ENCODE measurements around the gene PARD6G.

The PARD6G gene

GRCh38 chr18:80210312-80211083 is 36.8 kb downstream of the PARD6G start:
- Histone ChIP-seq H3K4me1 (ENCODE audit: control insufficient read depth, insufficient read depth, low read length, poor library complexity, severe bottlenecking) (peaks cover 11% of the 10 kb centered on the region), H3K9me3 (ENCODE audit: control insufficient read depth, low read length) (no peaks in the 10 kb centered on the region), H3K36me3 (ENCODE audit: control insufficient read depth, insufficient read depth, low read length) (no peaks in the 10 kb centered on the region), H3K27ac (ENCODE audit: low read depth, low read length, severe bottlenecking) (no peak overlapping the region), H3K4me3 (ENCODE audit: extremely low read depth, insufficient read depth, low read length, poor library complexity, severe bottlenecking) (no peak overlapping the region)
- 68 to 100% methylated on average over 1 to 3 of the region's 6 CpGs for WGBS, 2 experiments (ENCODE audit: insufficient coverage in 2 of 2)

DNA sequence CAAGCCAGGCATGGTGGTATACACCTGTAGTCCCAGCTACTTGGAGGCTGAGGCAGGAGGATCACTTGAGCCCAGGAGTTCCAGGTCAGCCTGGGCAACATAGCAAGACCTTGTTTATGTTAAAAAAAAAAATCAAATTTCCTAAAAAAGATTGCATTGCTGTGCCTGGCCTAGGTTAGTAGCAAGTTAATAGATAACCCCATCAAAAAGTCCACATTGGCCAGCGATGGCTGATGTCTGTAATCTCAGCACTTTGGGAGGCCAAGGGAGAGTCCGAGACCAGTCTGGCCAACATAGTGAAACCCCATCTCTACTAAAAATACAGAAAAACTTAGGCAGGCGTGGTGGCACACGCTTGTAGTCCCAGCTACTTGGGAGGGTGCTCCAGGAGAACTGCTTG is 38.7 kb downstream of the PARD6G start:
- no peak overlapping the region for H3K27ac ChIP-seq (ENCODE audit: low read depth, low read length, severe bottlenecking)
- H3K9me3 ChIP-seq (ENCODE audit: control insufficient read depth, low read length): no peaks in the 10 kb centered on the region
- peaks cover 11% of the 10 kb centered on the region for H3K4me1 ChIP-seq (ENCODE audit: control insufficient read depth, insufficient read depth, low read length, poor library complexity, severe bottlenecking)
- H3K4me3 ChIP-seq (ENCODE audit: extremely low read depth, insufficient read depth, low read length, poor library complexity, severe bottlenecking): no peak overlapping the region
- H3K36me3 ChIP-seq (ENCODE audit: control insufficient read depth, insufficient read depth, low read length): no peaks in the 10 kb centered on the region
- WGBS, 2 experiments (ENCODE audit: insufficient coverage in 2 of 2): 90% methylated on average over 4 of the region's 4 CpGs; no CpG with 5 or more reads in 1 of the 2 experiments

GRCh38 chr18:80205294-80205693 is 42.0 kb downstream of the PARD6G start:
- H3K9me3 ChIP-seq (ENCODE audit: control insufficient read depth, low read length): no peaks in the 10 kb centered on the region
- peaks cover 21% of the 10 kb centered on the region for H3K4me1 ChIP-seq (ENCODE audit: control insufficient read depth, insufficient read depth, low read length, poor library complexity, severe bottlenecking)
- no peaks in the 10 kb centered on the region for H3K36me3 ChIP-seq (ENCODE audit: control insufficient read depth, insufficient read depth, low read length)
- H3K27ac ChIP-seq (ENCODE audit: low read depth, low read length, severe bottlenecking): no peak overlapping the region
- H3K4me3 ChIP-seq (ENCODE audit: extremely low read depth, insufficient read depth, low read length, poor library complexity, severe bottlenecking): no peak overlapping the region
- WGBS, 2 experiments (ENCODE audit: insufficient coverage in 2 of 2): 81 to 93% methylated on average over 2 to 3 of the region's 4 CpGs

GRCh38 chr18:80204142-80204541 is 43.2 kb downstream of the PARD6G start:
- no peaks in the 10 kb centered on the region for H3K9me3 ChIP-seq (ENCODE audit: control insufficient read depth, low read length)
- H3K4me1 ChIP-seq (ENCODE audit: control insufficient read depth, insufficient read depth, low read length, poor library complexity, severe bottlenecking): peaks cover 17% of the 10 kb centered on the region
- no peak overlapping the region for H3K27ac ChIP-seq (ENCODE audit: low read depth, low read length, severe bottlenecking)
- 100% methylated on average over 1 of the region's 2 CpGs; no CpG with 5 or more reads in 1 of the 2 experiments for WGBS, 2 experiments (ENCODE audit: insufficient coverage in 2 of 2)
- H3K36me3 ChIP-seq (ENCODE audit: control insufficient read depth, insufficient read depth, low read length): peaks cover 3% of the 10 kb centered on the region
- H3K4me3 ChIP-seq (ENCODE audit: extremely low read depth, insufficient read depth, low read length, poor library complexity, severe bottlenecking): no peak overlapping the region

GRCh38 chr18:80203249-80203648 is 44.1 kb downstream of the PARD6G start:
- Histone ChIP-seq H3K4me1 (ENCODE audit: control insufficient read depth, insufficient read depth, low read length, poor library complexity, severe bottlenecking) (peaks cover 17% of the 10 kb centered on the region), H3K4me3 (ENCODE audit: extremely low read depth, insufficient read depth, low read length, poor library complexity, severe bottlenecking) (no peak overlapping the region), H3K27ac (ENCODE audit: low read depth, low read length, severe bottlenecking) (no peak overlapping the region), H3K9me3 (ENCODE audit: control insufficient read depth, low read length) (no peaks in the 10 kb centered on the region), H3K36me3 (ENCODE audit: control insufficient read depth, insufficient read depth, low read length) (peaks cover 3% of the 10 kb centered on the region)
- WGBS, 2 experiments (ENCODE audit: insufficient coverage in 2 of 2): 80 to 83% methylated on average over 1 to 6 of the region's 6 CpGs

GRCh38 chr18:80202264-80202998 is 44.9 kb downstream of the PARD6G start:
- Histone ChIP-seq H3K9me3 (ENCODE audit: control insufficient read depth, low read length) (no peaks in the 10 kb centered on the region), H3K36me3 (ENCODE audit: control insufficient read depth, insufficient read depth, low read length) (peaks cover 3% of the 10 kb centered on the region), H3K27ac (ENCODE audit: low read depth, low read length, severe bottlenecking) (no peak overlapping the region), H3K4me1 (ENCODE audit: control insufficient read depth, insufficient read depth, low read length, poor library complexity, severe bottlenecking) (peaks cover 24% of the 10 kb centered on the region), H3K4me3 (ENCODE audit: extremely low read depth, insufficient read depth, low read length, poor library complexity, severe bottlenecking) (no peak overlapping the region)
- WGBS, 2 experiments (ENCODE audit: insufficient coverage in 2 of 2): 83 to 84% methylated on average over 3 of the region's 12 CpGs

GRCh38 chr18:80201739-80202138 is 45.6 kb downstream of the PARD6G start:
- H3K36me3 ChIP-seq (ENCODE audit: control insufficient read depth, insufficient read depth, low read length): peaks cover 3% of the 10 kb centered on the region
- peaks cover 30% of the 10 kb centered on the region for H3K4me1 ChIP-seq (ENCODE audit: control insufficient read depth, insufficient read depth, low read length, poor library complexity, severe bottlenecking)
- no peak overlapping the region for H3K4me3 ChIP-seq (ENCODE audit: extremely low read depth, insufficient read depth, low read length, poor library complexity, severe bottlenecking)
- WGBS, 2 experiments (ENCODE audit: insufficient coverage in 2 of 2): 66 to 77% methylated on average over 7 to 9 of the region's 9 CpGs
- H3K27ac ChIP-seq (ENCODE audit: low read depth, low read length, severe bottlenecking): no peak overlapping the region
- H3K9me3 ChIP-seq (ENCODE audit: control insufficient read depth, low read length): no peaks in the 10 kb centered on the region

DNA sequence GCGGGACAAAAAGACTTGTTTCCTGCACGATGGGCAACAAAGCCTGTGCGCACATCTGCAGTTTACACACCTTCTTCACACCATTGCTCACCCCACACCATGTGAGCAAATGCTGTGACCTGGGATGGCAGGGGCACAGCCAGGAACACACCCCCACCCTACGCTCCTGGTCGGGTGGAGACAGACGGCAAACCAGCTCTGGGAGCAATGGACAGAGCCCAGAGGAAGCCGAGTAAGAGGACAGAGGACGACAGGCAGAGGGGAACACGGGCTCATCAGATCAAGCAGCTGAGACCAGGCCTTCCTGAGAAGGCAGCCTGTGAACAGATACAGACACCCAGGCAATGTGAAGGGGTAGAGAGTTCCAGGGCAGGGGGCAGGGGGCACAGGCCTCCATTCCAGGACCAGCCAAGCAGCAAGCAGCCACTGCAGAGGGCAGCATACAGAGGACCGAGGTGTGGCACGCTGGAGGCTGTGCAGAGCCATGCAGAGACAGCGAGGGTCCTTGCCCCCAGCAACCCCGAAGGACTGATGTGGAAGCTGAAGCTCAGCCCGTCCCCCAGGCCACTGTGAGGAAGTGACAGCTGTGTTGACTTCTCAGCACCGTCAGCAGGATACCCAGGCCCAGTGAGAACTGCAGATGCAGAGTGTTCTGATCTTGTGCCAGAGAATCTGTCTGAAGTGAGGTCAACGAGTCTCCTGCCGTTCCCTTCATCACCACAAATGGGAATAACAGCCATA is 46.2 kb downstream of the PARD6G start:
- Histone ChIP-seq H3K4me3 (ENCODE audit: extremely low read depth, insufficient read depth, low read length, poor library complexity, severe bottlenecking) (no peak overlapping the region), H3K4me1 (ENCODE audit: control insufficient read depth, insufficient read depth, low read length, poor library complexity, severe bottlenecking) (peaks cover 30% of the 10 kb centered on the region), H3K36me3 (ENCODE audit: control insufficient read depth, insufficient read depth, low read length) (peaks cover 3% of the 10 kb centered on the region), H3K27ac (ENCODE audit: low read depth, low read length, severe bottlenecking) (no peak overlapping the region), H3K9me3 (ENCODE audit: control insufficient read depth, low read length) (no peaks in the 10 kb centered on the region)
- 76 to 82% methylated on average over 17 of the region's 17 CpGs for WGBS, 2 experiments (ENCODE audit: insufficient coverage in 2 of 2)

- 69 to 75% methylated on average over 16 to 17 of the region's 17 CpGs for WGBS, 2 experiments (ENCODE audit: insufficient coverage in 2 of 2)
- Histone ChIP-seq H3K27ac (ENCODE audit: low read depth, low read length, severe bottlenecking) (no peak overlapping the region), H3K9me3 (ENCODE audit: control insufficient read depth, low read length) (no peaks in the 10 kb centered on the region), H3K4me1 (ENCODE audit: control insufficient read depth, insufficient read depth, low read length, poor library complexity, severe bottlenecking) (peaks cover 30% of the 10 kb centered on the region), H3K4me3 (ENCODE audit: extremely low read depth, insufficient read depth, low read length, poor library complexity, severe bottlenecking) (no peak overlapping the region), H3K36me3 (ENCODE audit: control insufficient read depth, insufficient read depth, low read length) (peaks cover 3% of the 10 kb centered on the region)
These were observed 47.0 kb downstream of the PARD6G start for GRCh38 chr18:80200171-80200931.
